Vagina (tissue), 2 donors: ENCODE results near the gene KMT2C. TPM values are rescaled to one million over a fixed set of nuclear protein-coding genes. Genes with fewer than 3 reads are reported as not detected.
A peak's percentile ranks its signal among the peaks of the same experiment; 100 is the strongest.
"Not testable (repeated sequence)": the region's sequence is repeated elsewhere in the genome, so short reads cannot be mapped to it uniquely, and the experiment has no call there.

Experiments
- DNase-seq, 2 donors: peaks; one replicate each; pipeline ENCODE4 v3.0.0-alpha.2; 2017; ENCODE audit errors: extremely low spot score in 2 of 2
- H3K27ac ChIP-seq: fragments of 200-600 bp; sonication (generic); one replicate; pipeline ENCODE4 v1.5.1; 2019
- H3K27me3 ChIP-seq: fragments of 200-600 bp; sonication (generic); one replicate; pipeline ENCODE4 v1.5.1; 2019
- H3K36me3 ChIP-seq, 2 donors: fragments of 200-600 bp; sonication (generic); one replicate each; pipeline ENCODE4 v1.5.1; 2017 to 2019
- H3K4me1 ChIP-seq: fragments of 200-600 bp; sonication (generic); one replicate; pipeline ENCODE4 v1.5.1; 2019
- H3K4me3 ChIP-seq, 2 donors: fragments of 200-600 bp; sonication (generic); 1 replicate in 1 of 2; 2 replicates in 1 of 2; pipeline ENCODE4 v1.5.1; 2016 to 2019
- H3K9me3 ChIP-seq: fragments of 200-600 bp; sonication (generic); one replicate; pipeline ENCODE4 v1.5.1; 2019
- POLR2A ChIP-seq, 2 donors: fragments of 450-650 bp; IDR thresholded peaks; one replicate each; pipeline ENCODE4 v1.6.1; 2017; ENCODE audit warnings: antibody characterized with exemption in 2 of 2, mild to moderate bottlenecking in 2 of 2, moderate library complexity in 2 of 2
- POLR2AphosphoS5 ChIP-seq, 2 donors: sonication (generic); formaldehyde crosslinking; IDR thresholded peaks; one replicate each; pipeline ENCODE4 v1.9.0; 2017; ENCODE audit warnings: antibody characterized with exemption in 2 of 2, mild to moderate bottlenecking in 2 of 2, low read depth in 1 of 2; ENCODE audit not compliant: insufficient read depth in 1 of 2
- intact Hi-C: fragments of 100-400 bp; cut with DNase I; formaldehyde crosslinking; loops from one replicate; pipeline ENCODE4 v1.15.1; 2023
- total RNA-seq: library from RNA; depleted of rRNA; stranded (reverse); fragments of >200 nt; gene quantifications from one replicate; pipeline ENCODE4 v1.2.3, GENCODE V29; 2016
- TF ChIP-seq, protein P1 (sequence below), 3 experiments: fragments of 450-650 bp in 2 of 3; fragments of 200-600 bp in 1 of 3; sonication (generic) in 1 of 3; IDR thresholded peaks; one replicate each; pipeline ENCODE4 v1.5.1; 2017 to 2019; ENCODE audit warnings: antibody characterized with exemption in 3 of 3, mild to moderate bottlenecking in 2 of 3, moderate library complexity in 2 of 3

Gene KMT2C
- total RNA-seq, 1 donor from 2014 or later, result 62.6 TPM

DNA sequence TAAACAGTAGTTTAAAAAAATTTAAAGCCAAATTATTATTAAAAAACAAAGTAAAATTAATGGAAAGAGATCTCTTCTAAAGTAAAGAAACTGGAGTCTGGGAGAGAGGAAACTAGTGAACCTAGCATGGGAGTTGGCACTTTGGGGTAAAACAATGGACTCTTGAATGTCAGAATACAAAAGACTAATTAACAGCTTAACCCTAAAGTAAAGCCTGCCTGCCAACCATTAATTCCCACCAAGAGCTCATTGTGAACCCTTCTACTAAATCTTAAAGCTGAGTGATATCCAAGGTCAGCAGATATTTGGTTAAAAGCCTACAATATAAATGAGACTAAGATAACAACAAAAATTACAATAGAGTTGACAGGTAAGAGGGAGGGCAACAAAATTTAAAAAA is 36.5 kb downstream of the KMT2C start:
- no peak for TF ChIP-seq POLR2AphosphoS5 (IDR thresholded peaks at IDR 0.05; ENCODE audit: insufficient read depth in 1 of 2, low read depth in 1 of 2)
- TF ChIP-seq, protein P1, sequence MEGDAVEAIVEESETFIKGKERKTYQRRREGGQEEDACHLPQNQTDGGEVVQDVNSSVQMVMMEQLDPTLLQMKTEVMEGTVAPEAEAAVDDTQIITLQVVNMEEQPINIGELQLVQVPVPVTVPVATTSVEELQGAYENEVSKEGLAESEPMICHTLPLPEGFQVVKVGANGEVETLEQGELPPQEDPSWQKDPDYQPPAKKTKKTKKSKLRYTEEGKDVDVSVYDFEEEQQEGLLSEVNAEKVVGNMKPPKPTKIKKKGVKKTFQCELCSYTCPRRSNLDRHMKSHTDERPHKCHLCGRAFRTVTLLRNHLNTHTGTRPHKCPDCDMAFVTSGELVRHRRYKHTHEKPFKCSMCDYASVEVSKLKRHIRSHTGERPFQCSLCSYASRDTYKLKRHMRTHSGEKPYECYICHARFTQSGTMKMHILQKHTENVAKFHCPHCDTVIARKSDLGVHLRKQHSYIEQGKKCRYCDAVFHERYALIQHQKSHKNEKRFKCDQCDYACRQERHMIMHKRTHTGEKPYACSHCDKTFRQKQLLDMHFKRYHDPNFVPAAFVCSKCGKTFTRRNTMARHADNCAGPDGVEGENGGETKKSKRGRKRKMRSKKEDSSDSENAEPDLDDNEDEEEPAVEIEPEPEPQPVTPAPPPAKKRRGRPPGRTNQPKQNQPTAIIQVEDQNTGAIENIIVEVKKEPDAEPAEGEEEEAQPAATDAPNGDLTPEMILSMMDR (IDR thresholded peaks at IDR 0.05), result no peak
- TF ChIP-seq POLR2A (IDR thresholded peaks at IDR 0.05), result no peak
- Histone ChIP-seq H3K36me3 (no peaks in the 10 kb centered on the region), H3K4me3 (no peak overlapping the region), H3K9me3 (no peaks in the 10 kb centered on the region), H3K27me3 (no peaks in the 10 kb centered on the region), H3K4me1 (peaks cover 27% of the 10 kb centered on the region), H3K27ac (no peak overlapping the region)
- no peak for DNase-seq
- intact Hi-C loops, result no loop called here

DNA sequence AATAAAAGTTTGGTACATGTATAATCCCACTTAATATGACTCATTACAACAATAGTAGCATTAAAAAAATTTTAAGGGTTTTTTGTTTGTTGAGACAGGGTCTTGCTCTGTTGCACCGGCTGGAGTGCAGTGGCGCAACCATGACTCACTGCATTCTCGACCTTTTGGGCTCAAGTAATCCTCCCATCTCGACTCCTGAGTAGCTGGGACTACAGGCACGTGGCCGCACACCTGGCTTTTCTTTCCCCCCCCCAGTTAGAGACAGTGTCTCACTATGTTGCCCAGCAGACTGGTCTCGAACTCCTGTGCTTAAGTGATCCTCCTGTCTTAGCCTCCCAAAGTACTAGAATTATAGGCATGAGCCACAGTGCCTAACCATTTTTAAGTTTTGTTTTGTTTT is 40.7 kb downstream of the KMT2C start:
- Histone ChIP-seq H3K9me3 (no peaks in the 10 kb centered on the region), H3K27me3 (no peaks in the 10 kb centered on the region), H3K4me1 (peaks cover 60% of the 10 kb centered on the region), H3K4me3 (no peak overlapping the region), H3K36me3 (no peaks in the 10 kb centered on the region), H3K27ac (no peak overlapping the region)
- intact Hi-C loops, result no loop called here
- no peak for TF ChIP-seq POLR2AphosphoS5 (IDR thresholded peaks at IDR 0.05; ENCODE audit: insufficient read depth in 1 of 2, low read depth in 1 of 2)
- TF ChIP-seq POLR2A (IDR thresholded peaks at IDR 0.05), result no peak
- no peak for DNase-seq

DNA sequence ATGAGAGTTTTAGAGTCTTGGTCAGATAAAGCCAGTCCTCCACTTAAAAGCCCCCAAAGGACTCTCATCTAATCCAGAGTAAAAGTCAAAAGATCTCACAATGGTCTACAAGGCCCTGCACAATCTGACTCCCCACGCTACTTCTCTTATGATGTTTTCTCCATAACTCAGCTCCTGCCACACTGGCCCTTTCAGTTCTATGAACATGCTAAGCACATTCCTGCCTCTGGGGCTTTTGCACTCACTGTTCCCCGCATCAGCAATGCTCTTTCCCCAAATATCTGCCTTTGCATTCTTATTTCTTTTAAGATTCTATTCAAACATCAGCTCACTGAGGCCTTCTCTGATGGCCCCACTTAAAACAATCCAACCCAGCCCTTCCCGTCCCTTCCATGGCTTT is 41.6 kb downstream of the KMT2C start:
- H3K4me3 ChIP-seq, H3K27ac ChIP-seq, intact Hi-C loops, H3K36me3 ChIP-seq, H3K27me3 ChIP-seq, H3K9me3 ChIP-seq, DNase-seq: not testable (repeated sequence)
- peaks cover 69% of the 10 kb centered on the region for H3K4me1 ChIP-seq
- TF ChIP-seq, protein P1 (IDR thresholded peaks at IDR 0.05), result peak in 1 of 3 experiments; percentile 15

DNA sequence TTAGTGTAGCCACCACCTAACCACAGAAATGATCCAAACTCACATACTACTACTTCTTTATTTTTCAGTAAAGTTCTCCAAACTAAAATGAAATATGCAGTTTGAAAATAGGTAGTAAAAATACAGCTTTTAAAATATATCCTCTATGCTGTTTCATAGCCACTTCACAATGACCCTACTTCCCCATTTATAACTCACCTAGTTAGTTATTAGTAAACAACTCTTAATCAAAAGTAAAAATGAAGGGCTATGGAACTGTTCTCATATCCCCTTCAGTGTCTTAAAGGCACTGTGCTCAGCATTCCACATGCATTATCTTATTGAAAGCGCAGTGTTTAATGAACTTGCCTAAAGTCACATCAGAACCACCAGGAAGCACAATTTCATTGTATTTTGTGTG is 43.5 kb downstream of the KMT2C start:
- intact Hi-C loops, result no loop called here
- TF ChIP-seq POLR2AphosphoS5 (IDR thresholded peaks at IDR 0.05; ENCODE audit: insufficient read depth in 1 of 2, low read depth in 1 of 2) (no peak), POLR2A (IDR thresholded peaks at IDR 0.05) (no peak)
- TF ChIP-seq, protein P1 (IDR thresholded peaks at IDR 0.05), result no peak
- Histone ChIP-seq H3K36me3 (no peaks in the 10 kb centered on the region), H3K9me3 (no peaks in the 10 kb centered on the region), H3K27me3 (no peaks in the 10 kb centered on the region), H3K27ac (no peak overlapping the region), H3K4me3 (no peak overlapping the region), H3K4me1 (peaks cover 61% of the 10 kb centered on the region)
- no peak for DNase-seq

DNA sequence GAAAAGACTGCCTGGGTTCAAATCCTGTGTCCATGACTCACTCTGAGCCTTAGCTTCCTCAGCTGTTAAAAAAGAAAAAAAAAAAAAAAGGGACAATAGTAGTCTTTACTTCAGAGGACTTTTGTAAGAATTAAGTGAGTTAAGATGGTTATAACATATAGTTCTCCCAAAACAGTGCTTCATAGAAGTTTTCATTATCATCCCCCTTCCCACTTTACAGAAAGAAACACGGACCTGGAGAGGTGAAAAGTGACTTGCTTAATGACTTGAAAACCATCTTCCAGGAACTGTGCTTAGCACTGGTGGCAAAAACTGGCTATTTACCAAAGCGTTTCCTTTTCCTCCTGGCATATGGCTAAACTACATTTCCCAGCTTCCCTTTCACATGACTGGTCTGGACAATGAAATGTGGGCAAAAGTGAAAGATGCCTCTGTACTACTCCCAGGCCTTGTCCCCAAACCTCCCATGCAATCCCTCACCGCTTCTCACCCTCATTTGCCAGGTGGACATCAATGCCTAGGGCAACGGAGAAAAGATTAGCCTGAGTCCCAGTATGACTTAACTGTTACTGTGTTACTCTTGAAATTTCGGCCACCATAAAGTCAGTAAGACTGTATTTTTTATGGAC is 49.6 kb downstream of the KMT2C start:
- H3K9me3 ChIP-seq, intact Hi-C loops: not testable (repeated sequence)

DNA sequence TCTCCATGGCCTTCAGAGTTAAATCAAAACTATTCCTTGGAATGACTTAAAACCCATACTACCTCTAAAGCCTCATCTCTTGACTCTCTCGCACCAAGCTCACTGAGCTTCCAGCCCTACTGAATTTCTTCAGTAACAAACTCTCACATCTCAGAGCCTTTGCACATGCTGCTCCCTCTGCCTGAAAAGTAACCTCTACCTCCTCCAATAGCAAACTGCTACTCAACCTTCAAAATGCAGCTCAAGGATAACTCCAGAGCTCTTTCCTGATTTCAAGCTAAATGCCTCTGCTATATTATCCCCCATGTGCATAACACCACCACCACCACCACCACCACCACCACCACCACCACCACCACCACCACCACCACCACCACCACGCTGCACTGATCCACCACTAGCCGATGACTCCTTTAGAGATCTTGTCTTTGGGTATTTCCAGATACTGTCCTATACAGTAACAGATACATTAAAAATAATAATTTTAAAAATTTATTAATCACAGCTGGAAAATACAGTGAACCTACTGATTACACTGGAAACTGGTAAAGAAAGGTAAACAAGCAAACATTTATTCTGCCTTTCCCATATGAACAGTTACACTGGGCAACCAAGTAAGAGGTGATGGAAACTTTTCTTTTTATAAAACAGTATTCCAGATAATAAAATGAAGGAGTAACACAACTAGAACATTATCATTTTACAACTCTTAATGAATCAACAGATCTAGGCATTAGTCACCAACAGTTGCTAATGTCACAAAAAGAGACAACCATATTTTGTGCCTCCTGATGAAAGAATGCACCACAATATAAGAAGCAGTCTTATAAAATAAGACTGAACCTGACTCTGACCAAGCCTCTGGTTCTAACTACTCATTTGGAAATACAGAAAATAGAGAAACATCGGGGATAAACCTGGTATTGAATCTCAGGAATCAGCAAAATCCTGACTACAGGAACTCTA is 51.3 kb downstream of the KMT2C start:
- H3K4me3 ChIP-seq, intact Hi-C loops, H3K27ac ChIP-seq, DNase-seq, H3K27me3 ChIP-seq, H3K9me3 ChIP-seq, H3K36me3 ChIP-seq: not testable (repeated sequence)
- peaks cover 40% of the 10 kb centered on the region for H3K4me1 ChIP-seq

More for the DNA sequence above, 49.6 kb downstream of the KMT2C start:
- peaks cover 51% of the 10 kb centered on the region for H3K4me1 ChIP-seq
- not testable (repeated sequence) for DNase-seq, H3K27me3 ChIP-seq, H3K27ac ChIP-seq, H3K4me3 ChIP-seq, H3K36me3 ChIP-seq
